HEK293 (cell line): ENCODE data around the gene THSD4.

ENCODE experiments used
- BCL6B ChIP-seq: fragments of 450-650 bp; formaldehyde crosslinking; IDR thresholded peaks from 2 replicates; pipeline ENCODE4 v1.5.1; 2017; ENCODE audit warnings: missing biosample characterization, missing genetic modification characterization
- FEZF1 ChIP-seq: fragments of 450-650 bp; formaldehyde crosslinking; IDR thresholded peaks from 2 replicates; pipeline ENCODE4 v1.5.1; 2016; ENCODE audit warnings: missing biosample characterization, missing genetic modification characterization
- GLIS2 ChIP-seq: fragments of 450-650 bp; formaldehyde crosslinking; IDR thresholded peaks from 2 replicates; pipeline ENCODE4 v1.5.1; 2016; ENCODE audit warnings: missing biosample characterization, missing genetic modification characterization
- IKZF3 ChIP-seq: fragments of 450-650 bp; IDR thresholded peaks from 2 replicates; pipeline ENCODE4 v1.5.0; 2018; ENCODE audit warnings: missing biosample characterization, mild to moderate bottlenecking, missing genetic modification characterization, moderate library complexity
- KLF1 ChIP-seq: fragments of 450-650 bp; formaldehyde crosslinking; IDR thresholded peaks from 2 replicates; pipeline ENCODE4 v1.5.1; 2016; ENCODE audit warnings: missing biosample characterization, missing genetic modification characterization
- KLF7 ChIP-seq: fragments of 450-650 bp; formaldehyde crosslinking; IDR thresholded peaks from 2 replicates; pipeline ENCODE4 v1.5.1; 2016; ENCODE audit warnings: missing biosample characterization, missing genetic modification characterization, borderline replicate concordance
- PRDM6 ChIP-seq: fragments of 450-650 bp; formaldehyde crosslinking; IDR thresholded peaks from 2 replicates; pipeline ENCODE4 v1.5.1; 2017; ENCODE audit warnings: missing biosample characterization, missing genetic modification characterization
- SP3 ChIP-seq: fragments of 450-650 bp; formaldehyde crosslinking; IDR thresholded peaks from 2 replicates; pipeline ENCODE4 v1.5.1; 2016; ENCODE audit warnings: missing biosample characterization, missing genetic modification characterization
- SP7 ChIP-seq: fragments of 450-650 bp; formaldehyde crosslinking; IDR thresholded peaks from 2 replicates; pipeline ENCODE4 v1.5.1; 2016; ENCODE audit warnings: missing biosample characterization, missing genetic modification characterization
- TCF7L2 ChIP-seq: IDR thresholded peaks from 2 replicates; pipeline ENCODE4 v1.6.1; 2011; ENCODE audit warnings: low read depth, mild to moderate bottlenecking, inconsistent platforms, low read length, moderate library complexity, borderline replicate concordance
- TRIM28 ChIP-seq: IDR thresholded peaks from 2 replicates; pipeline ENCODE4 v1.6.1; 2011; ENCODE audit warnings: low read length, control low read depth, borderline replicate concordance
- WT1 ChIP-seq: fragments of 450-650 bp; formaldehyde crosslinking; IDR thresholded peaks from 2 replicates; pipeline ENCODE4 v1.5.1; 2016; ENCODE audit warnings: missing biosample characterization, missing genetic modification characterization
- YY1 ChIP-seq: fragments of 450-650 bp; formaldehyde crosslinking; IDR thresholded peaks from 2 replicates; pipeline ENCODE4 v1.5.1; 2018; ENCODE audit warnings: missing biosample characterization, missing genetic modification characterization
- YY2 ChIP-seq: fragments of 450-650 bp; formaldehyde crosslinking; IDR thresholded peaks from 2 replicates; pipeline ENCODE4 v1.5.1; 2016; ENCODE audit warnings: missing biosample characterization, missing genetic modification characterization
- ZBTB17 ChIP-seq: fragments of 450-650 bp; formaldehyde crosslinking; IDR thresholded peaks from 2 replicates; pipeline ENCODE4 v1.5.1; 2016; ENCODE audit warnings: missing biosample characterization, missing genetic modification characterization
- ZBTB21 ChIP-seq: fragments of 450-650 bp; formaldehyde crosslinking; IDR thresholded peaks from 2 replicates; pipeline ENCODE4 v1.5.1; 2017; ENCODE audit warnings: missing biosample characterization, missing genetic modification characterization
- ZBTB44 ChIP-seq: fragments of 450-650 bp; IDR thresholded peaks from 2 replicates; pipeline ENCODE4 v1.5.1; 2018; ENCODE audit warnings: missing biosample characterization, mild to moderate bottlenecking, missing genetic modification characterization
- ZNF133 ChIP-seq: fragments of 450-650 bp; formaldehyde crosslinking; IDR thresholded peaks from 2 replicates; pipeline ENCODE4 v1.5.1; 2016; ENCODE audit warnings: missing biosample characterization, missing genetic modification characterization
- ZNF155 ChIP-seq: fragments of 450-650 bp; formaldehyde crosslinking; IDR thresholded peaks from 2 replicates; pipeline ENCODE4 v1.5.1; 2016; ENCODE audit warnings: missing biosample characterization, missing genetic modification characterization
- ZNF2 ChIP-seq: fragments of 450-650 bp; formaldehyde crosslinking; IDR thresholded peaks from 2 replicates; pipeline ENCODE4 v1.5.1; 2016; ENCODE audit warnings: missing biosample characterization, missing genetic modification characterization
- ZNF354C ChIP-seq: fragments of 450-650 bp; formaldehyde crosslinking; IDR thresholded peaks from 2 replicates; pipeline ENCODE4 v1.5.1; 2016; ENCODE audit warnings: missing biosample characterization, missing genetic modification characterization, low read depth, borderline replicate concordance
- ZNF449 ChIP-seq: fragments of 450-650 bp; formaldehyde crosslinking; IDR thresholded peaks from 2 replicates; pipeline ENCODE4 v1.5.1; 2017; ENCODE audit warnings: missing biosample characterization, mild to moderate bottlenecking, missing genetic modification characterization, moderate library complexity
- ZNF48 ChIP-seq: fragments of 450-650 bp; formaldehyde crosslinking; IDR thresholded peaks from 2 replicates; pipeline ENCODE4 v1.5.1; 2016; ENCODE audit warnings: missing biosample characterization, missing genetic modification characterization
- ZNF501 ChIP-seq: fragments of 450-650 bp; formaldehyde crosslinking; IDR thresholded peaks from 2 replicates; pipeline ENCODE4 v1.5.1; 2016; ENCODE audit warnings: missing biosample characterization, missing genetic modification characterization
- ZNF558 ChIP-seq: fragments of 450-650 bp; formaldehyde crosslinking; IDR thresholded peaks from 2 replicates; pipeline ENCODE4 v1.5.1; 2016; ENCODE audit warnings: missing biosample characterization, missing genetic modification characterization
- ZNF585B ChIP-seq: fragments of 450-650 bp; formaldehyde crosslinking; IDR thresholded peaks from 2 replicates; pipeline ENCODE4 v1.5.1; 2016; ENCODE audit warnings: missing biosample characterization, missing genetic modification characterization
- ZNF600 ChIP-seq: fragments of 450-650 bp; formaldehyde crosslinking; IDR thresholded peaks from 2 replicates; pipeline ENCODE4 v1.5.1; 2016; ENCODE audit warnings: missing biosample characterization, missing genetic modification characterization
- ZNF629 ChIP-seq: fragments of 450-650 bp; formaldehyde crosslinking; IDR thresholded peaks from 2 replicates; pipeline ENCODE4 v1.5.1; 2017; ENCODE audit warnings: missing biosample characterization, missing genetic modification characterization
- ZNF660 ChIP-seq: fragments of 450-650 bp; IDR thresholded peaks from 2 replicates; pipeline ENCODE4 v1.5.1; 2018; ENCODE audit warnings: missing biosample characterization, mild to moderate bottlenecking, missing genetic modification characterization
- ZNF692 ChIP-seq: fragments of 450-650 bp; formaldehyde crosslinking; IDR thresholded peaks from 2 replicates; pipeline ENCODE4 v1.5.1; 2016; ENCODE audit warnings: missing biosample characterization, missing genetic modification characterization
- ZNF76 ChIP-seq: fragments of 450-650 bp; formaldehyde crosslinking; IDR thresholded peaks from 2 replicates; pipeline ENCODE4; 2016; ENCODE audit warnings: low read depth, missing biosample characterization, missing genetic modification characterization, borderline replicate concordance
- ZNF785 ChIP-seq: fragments of 450-650 bp; formaldehyde crosslinking; IDR thresholded peaks from 2 replicates; pipeline ENCODE4 v1.5.1; 2016; ENCODE audit warnings: missing biosample characterization, missing genetic modification characterization
- ZNF830 ChIP-seq: fragments of 450-650 bp; IDR thresholded peaks from 2 replicates; pipeline ENCODE4 v1.5.0; 2018; ENCODE audit warnings: missing biosample characterization, missing genetic modification characterization, low read depth, mild to moderate bottlenecking, moderate library complexity
- ZSCAN30 ChIP-seq: fragments of 450-650 bp; IDR thresholded peaks from 2 replicates; pipeline ENCODE4 v1.5.1; 2018; ENCODE audit warnings: missing biosample characterization, mild to moderate bottlenecking, missing genetic modification characterization, moderate library complexity
- ZXDB ChIP-seq: fragments of 450-650 bp; formaldehyde crosslinking; IDR thresholded peaks from 2 replicates; pipeline ENCODE4 v1.5.1; 2016; ENCODE audit warnings: missing biosample characterization, missing genetic modification characterization

The THSD4 gene

GRCh38 chr15:71364117-71364584 lies 248.9 kb downstream of the THSD4 start (continued):
- TF ChIP-seq TCF7L2 (peak; percentile 62; the same call in 1 of the 2 replicates), ZNF585B (tag by site-specific recombination) (0 out of 2 replicates have a peak, but pooled peaks have one; percentile 14), KLF1 (tag by site-specific recombination) (peak; percentile 75), ZNF501 (tag by site-specific recombination) (peak; percentile 63; the same call in 1 of the 2 replicates), ZNF48 (no peak), KLF7 (peak; percentile 74; the same call in 1 of the 2 replicates), WT1 (tag by site-specific recombination) (peak; percentile 71), ZNF692 (tag by site-specific recombination) (peak; percentile 80), GLIS2 (tag by site-specific recombination) (peak; percentile 20; the same call in 1 of the 2 replicates), ZNF629 (tag by site-specific recombination) (peak; percentile 84), ZNF133 (no peak), ZBTB44 (peak; percentile 96), ZBTB21 (tag by site-specific recombination) (peak; percentile 72), FEZF1 (peak; percentile 96), IKZF3 (peak; percentile 32), YY1 (peak; percentile 37; the same call in 1 of the 2 replicates), ZNF830 (tag by site-specific recombination) (no peak), TRIM28 (peak; percentile 96), ZNF76 (tag by site-specific recombination) (peak; percentile 58; the same call in 1 of the 2 replicates), ZNF2 (tag by site-specific recombination) (0 out of 2 replicates have a peak, but pooled peaks have one; percentile 38), ZNF449 (tag by site-specific recombination) (peak; percentile 88; the same call in 1 of the 2 replicates), ZNF660 (tag by site-specific recombination) (peak; percentile 87; the same call in 1 of the 2 replicates), ZBTB17 (tag by site-specific recombination) (peak; percentile 84), ZXDB (peak; percentile 83), YY2 (tag by site-specific recombination) (peak; percentile 51; the same call in 1 of the 2 replicates), SP3 (tag by site-specific recombination) (peak; percentile 53), ZNF600 (tag by site-specific recombination) (peak; percentile 68), PRDM6 (no peak; the same call in 1 of the 2 replicates), ZNF785 (tag by site-specific recombination) (no peak), ZNF155 (no peak), BCL6B (tag by site-specific recombination) (no peak), ZSCAN30 (tag by site-specific recombination) (peak; percentile 94), ZNF354C (no peak), ZNF558 (peak; percentile 79), SP7 (tag by site-specific recombination) (peak; percentile 74)
